Upper lobe of left lung (tissue), 4 donors: ENCODE data around the gene TPSD1.
"Not testable (repeated sequence)": the region's sequence is repeated elsewhere in the genome, so short reads cannot be mapped to it uniquely, and the experiment has no call there.

Source experiments
- CTCF ChIP-seq, 6 experiments: fragments of 450-650 bp in 4 of 6; fragments of 200-600 bp in 2 of 6; sonication (generic) in 2 of 6; IDR thresholded peaks; one replicate each; pipeline ENCODE4 v1.5.1; 2016 to 2019; ENCODE audit warnings: antibody characterized with exemption in 6 of 6
- POLR2A ChIP-seq, 4 donors: fragments of 450-650 bp; IDR thresholded peaks; one replicate each; pipeline ENCODE4 v1.5.1; 2016 to 2017; ENCODE audit warnings: antibody characterized with exemption in 4 of 4, mild to moderate bottlenecking in 2 of 4
- POLR2AphosphoS5 ChIP-seq, 2 donors: sonication (generic); formaldehyde crosslinking; IDR thresholded peaks; one replicate each; pipeline ENCODE4 v1.5.1; 2017; ENCODE audit warnings: antibody characterized with exemption in 2 of 2

- not testable (repeated sequence) for TF ChIP-seq CTCF, POLR2A, POLR2AphosphoS5 (IDR thresholded peaks at IDR 0.05)
Measured at GRCh38 chr16:1231301-1231700, 24.6 kb upstream of the TPSD1 start.
